GM18498 (cell line): ENCODE data around the gene MDM4.
"Not testable (repeated sequence)": the region's sequence is repeated elsewhere in the genome, so short reads cannot be mapped to it uniquely, and the experiment has no call there.

Source experiments
- ATAC-seq: cut with Tn5 transposase; IDR thresholded peaks from one replicate; pipeline ENCODE4 v1.9.1; 2021; ENCODE audit warnings: mild to moderate bottlenecking, moderate library complexity; ENCODE audit not compliant: unreplicated experiment

Gene MDM4

GRCh38 chr1:204511366-204511765, 4.8 kb upstream of the MDM4 start:
- no peak for ATAC-seq

- peak; percentile 38 for ATAC-seq
Measured at GRCh38 chr1:204513117-204513716, 3.0 kb upstream of the MDM4 start.

GRCh38 chr1:204514828-204515227, 1.4 kb upstream of the MDM4 start:
- no peak for ATAC-seq

- not testable (repeated sequence) for ATAC-seq
Measured at GRCh38 chr1:204517382-204517781, 1.2 kb downstream of the MDM4 start.

GRCh38 chr1:204520834-204521709, 4.9 kb downstream of the MDM4 start:
- ATAC-seq: peak; percentile 44

- not testable (repeated sequence) for ATAC-seq
Measured at GRCh38 chr1:204521941-204522521, 5.8 kb downstream of the MDM4 start.

GRCh38 chr1:204523605-204524215, 7.5 kb downstream of the MDM4 start:
- ATAC-seq: no peak

GRCh38 chr1:204524986-204525385, 8.8 kb downstream of the MDM4 start:
- ATAC-seq: no peak

- no peak for ATAC-seq
Measured at GRCh38 chr1:204528241-204528640, 12.0 kb downstream of the MDM4 start.

- no peak for ATAC-seq
Measured at GRCh38 chr1:204528677-204529076, 12.5 kb downstream of the MDM4 start.

GRCh38 chr1:204529371-204529895, 13.2 kb downstream of the MDM4 start:
- no peak for ATAC-seq

GRCh38 chr1:204530932-204531331, 14.7 kb downstream of the MDM4 start:
- ATAC-seq: peak; percentile 90

GRCh38 chr1:204532832-204533231, 16.6 kb downstream of the MDM4 start:
- no peak for ATAC-seq

- ATAC-seq: no peak
Measured at GRCh38 chr1:204541626-204542025, 25.4 kb downstream of the MDM4 start.

GRCh38 chr1:204544321-204544720, 28.1 kb downstream of the MDM4 start:
- ATAC-seq: no peak

GRCh38 chr1:204545202-204545601, 29.0 kb downstream of the MDM4 start:
- no peak for ATAC-seq

- ATAC-seq: no peak
Measured at GRCh38 chr1:204545881-204546280, 29.7 kb downstream of the MDM4 start.

- no peak for ATAC-seq
Measured at GRCh38 chr1:204548265-204548664, 32.1 kb downstream of the MDM4 start.

GRCh38 chr1:204549313-204549712, 33.1 kb downstream of the MDM4 start:
- no peak for ATAC-seq

GRCh38 chr1:204550926-204551325, 34.7 kb downstream of the MDM4 start:
- no peak for ATAC-seq

- ATAC-seq: no peak
Measured at GRCh38 chr1:204556458-204557052, 40.3 kb downstream of the MDM4 start.
